SK-N-SH (cell line): ENCODE data around the gene RRP9.
A peak's percentile ranks its signal among the peaks of the same experiment; 100 is the strongest.

Source experiments
- CHD2 ChIP-seq: fragments of 150-350 bp; IDR thresholded peaks from 2 replicates; pipeline ENCODE4 v1.6.1; 2018; ENCODE audit warnings: low read length; ENCODE audit not compliant: partially characterized antibody
- CTCF ChIP-seq: fragments of 200-600 bp; sonication (generic); IDR thresholded peaks from 2 replicates; pipeline ENCODE4 v1.6.1; 2017; ENCODE audit warnings: antibody characterized with exemption, mild to moderate bottlenecking, moderate library complexity
- EZH2phosphoT487 ChIP-seq: fragments of 200-600 bp; sonication (generic); IDR thresholded peaks from 2 replicates; pipeline ENCODE4 v1.6.1; 2017; ENCODE audit warnings: low read depth, mixed run types, mild to moderate bottlenecking, antibody characterized with exemption, moderate library complexity, borderline replicate concordance
- FOXM1 ChIP-seq: IDR thresholded peaks from 2 replicates; pipeline ENCODE4 v1.4.0; 2012; ENCODE audit warnings: low read depth, mild to moderate bottlenecking
- GATA2 ChIP-seq: sonication (generic); formaldehyde crosslinking; IDR thresholded peaks from 2 replicates; pipeline ENCODE4 v1.5.0; 2020; ENCODE audit warnings: mild to moderate bottlenecking, missing genetic modification reagents
- POLR2AphosphoS5 ChIP-seq: IDR thresholded peaks from 2 replicates; pipeline ENCODE4 v1.6.1; 2012; ENCODE audit warnings: low read depth, low read length
- RAD21 ChIP-seq: IDR thresholded peaks from 2 replicates; pipeline ENCODE4 v1.6.1; 2012; ENCODE audit warnings: mild to moderate bottlenecking, low read length
- TCF12 ChIP-seq: IDR thresholded peaks from 2 replicates; pipeline ENCODE4 v1.4.0; 2012
- USF2 ChIP-seq: fragments of 150-350 bp; IDR thresholded peaks from 2 replicates; pipeline ENCODE4 v1.6.1; 2017; ENCODE audit warnings: antibody characterized with exemption, low read length, low read depth, borderline replicate concordance
- TF ChIP-seq, protein P1 (sequence below): IDR thresholded peaks from 2 replicates; pipeline ENCODE4 v1.4.0; 2012; ENCODE audit warnings: low read depth, borderline replicate concordance

GRCh38 chr3:51955893-51956770 is 14.4 kb upstream of the RRP9 start:
- TF ChIP-seq EZH2phosphoT487: no peak
- TF ChIP-seq TCF12: no peak
- no peak for TF ChIP-seq FOXM1
- TF ChIP-seq CTCF: peak; percentile 47
- TF ChIP-seq, protein P1, sequence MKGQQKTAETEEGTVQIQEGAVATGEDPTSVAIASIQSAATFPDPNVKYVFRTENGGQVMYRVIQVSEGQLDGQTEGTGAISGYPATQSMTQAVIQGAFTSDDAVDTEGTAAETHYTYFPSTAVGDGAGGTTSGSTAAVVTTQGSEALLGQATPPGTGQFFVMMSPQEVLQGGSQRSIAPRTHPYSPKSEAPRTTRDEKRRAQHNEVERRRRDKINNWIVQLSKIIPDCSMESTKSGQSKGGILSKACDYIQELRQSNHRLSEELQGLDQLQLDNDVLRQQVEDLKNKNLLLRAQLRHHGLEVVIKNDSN: no peak
- no peak for TF ChIP-seq POLR2AphosphoS5
- TF ChIP-seq USF2: no peak
- peak; percentile 35 for TF ChIP-seq CHD2
- no peak for TF ChIP-seq GATA2 (CRISPR knock-in tag)
- TF ChIP-seq RAD21: no peak
